RPMI7951 (cell line): Measurements from ENCODE around the gene AK4. TPM values are rescaled to one million over a fixed set of nuclear protein-coding genes. Genes with fewer than 3 reads are reported as not detected.

Experiments used
- DNase-seq: peaks from one replicate; pipeline ENCODE4 v3.0.0-alpha.2; 2012; ENCODE audit warnings: low read depth
- total RNA-seq: library from RNA; depleted of rRNA; stranded (reverse); fragments of >200 nt; shearing (Covaris generic); gene quantifications from 2 replicates; pipeline ENCODE4 v1.2.3, GENCODE V29; 2014

Gene AK4
- total RNA-seq, 1 experiment from 2014 or later = 37.5 TPM

DNA sequence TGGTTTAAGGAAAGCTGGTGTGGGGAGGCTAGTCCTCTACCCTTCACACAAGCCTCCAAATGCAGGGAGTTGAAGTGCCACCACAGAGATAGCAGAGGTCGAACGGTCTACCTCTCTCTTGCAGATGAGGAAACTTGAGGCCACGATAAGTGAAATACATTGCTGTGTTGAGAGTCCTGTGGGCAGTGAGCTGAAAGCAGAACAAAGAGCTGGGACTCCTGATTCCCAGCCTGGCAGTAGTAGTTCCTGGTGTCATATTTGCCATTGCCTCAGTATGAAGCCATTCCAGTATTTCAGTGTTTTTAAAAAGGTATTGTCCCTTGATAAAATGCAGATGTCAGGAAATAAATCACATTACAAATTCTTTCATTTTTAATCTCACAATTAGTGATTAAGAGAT lies 28.6 kb downstream of the AK4 start:
- DNase-seq = no peak

DNA sequence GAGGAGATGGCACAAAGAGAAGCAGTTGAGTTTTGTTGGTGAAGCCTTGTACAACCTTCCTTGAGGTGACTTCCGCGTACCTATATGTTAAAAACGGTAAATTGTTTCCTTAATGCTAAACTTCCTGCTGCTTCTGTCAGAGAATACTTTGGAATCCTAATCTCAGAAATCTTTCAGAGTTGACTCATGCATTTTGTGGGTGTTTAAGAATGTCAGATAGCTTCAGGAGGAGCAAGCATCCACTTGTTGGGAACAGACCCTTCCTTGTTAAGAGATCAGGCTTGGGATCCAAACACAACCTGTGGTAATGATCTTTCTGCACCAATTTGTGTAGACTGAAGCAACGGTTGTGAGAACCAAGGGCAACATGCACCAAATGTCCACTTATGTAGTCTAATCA lies 29.5 kb downstream of the AK4 start:
- DNase-seq = peak; percentile 82

DNA sequence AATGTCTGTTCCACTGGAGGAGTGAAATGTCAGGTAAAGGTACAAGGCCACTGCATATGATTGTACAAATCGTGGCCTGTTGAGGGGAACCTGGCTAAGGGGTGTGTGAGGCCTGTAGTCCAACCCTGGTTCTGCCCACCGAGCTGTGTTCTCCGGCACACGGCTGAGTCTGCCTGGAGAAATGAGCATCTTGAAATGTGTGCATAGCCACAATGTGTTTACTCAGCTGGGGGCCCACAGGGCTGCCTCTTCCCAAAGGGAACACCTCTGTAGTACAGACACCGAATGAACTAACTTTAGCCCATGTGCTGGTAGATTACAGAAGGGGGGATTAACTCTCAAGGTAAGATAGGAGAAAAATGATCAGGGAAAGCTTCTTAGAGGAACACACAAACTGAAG lies 30.2 kb downstream of the AK4 start:
- DNase-seq = no peak

DNA sequence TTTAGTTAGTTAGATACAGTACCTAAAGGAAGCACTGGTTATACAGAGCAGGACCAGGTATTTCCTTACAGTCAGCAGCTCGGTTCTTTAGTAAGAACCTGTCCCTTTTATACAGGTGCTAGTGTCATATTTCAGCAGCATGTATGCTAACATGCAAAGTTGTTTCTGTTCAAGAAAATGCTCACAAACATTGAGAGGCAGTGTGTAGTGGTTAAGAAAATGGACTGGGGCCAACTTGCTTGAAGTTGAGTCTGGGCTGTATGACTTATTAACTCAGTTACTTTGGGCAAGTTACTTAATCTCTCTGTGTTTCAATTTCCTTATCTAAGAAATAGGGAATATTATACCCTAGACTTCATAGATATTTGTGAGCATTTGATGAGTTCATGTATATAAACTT lies 31.1 kb downstream of the AK4 start:
- no peak for DNase-seq

DNA sequence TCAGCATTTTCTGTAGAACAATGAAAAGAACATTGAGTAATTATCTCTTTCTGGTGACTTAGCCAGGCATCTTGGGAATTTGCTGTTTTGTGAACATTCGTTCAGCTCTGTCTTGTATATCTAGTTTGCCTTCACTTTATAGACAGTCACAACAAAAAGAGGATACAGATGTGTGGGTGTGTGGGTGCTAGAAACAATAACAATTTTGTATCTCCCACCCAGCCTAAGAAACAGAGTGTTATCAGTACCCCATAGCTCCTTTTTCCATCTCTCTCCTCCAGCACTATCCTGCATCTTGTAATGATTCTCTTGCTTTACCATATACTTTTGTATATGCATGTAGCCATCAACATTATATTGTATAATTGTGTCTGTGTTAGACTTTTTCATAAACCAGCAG lies 33.0 kb downstream of the AK4 start:
- DNase-seq = no peak

DNA sequence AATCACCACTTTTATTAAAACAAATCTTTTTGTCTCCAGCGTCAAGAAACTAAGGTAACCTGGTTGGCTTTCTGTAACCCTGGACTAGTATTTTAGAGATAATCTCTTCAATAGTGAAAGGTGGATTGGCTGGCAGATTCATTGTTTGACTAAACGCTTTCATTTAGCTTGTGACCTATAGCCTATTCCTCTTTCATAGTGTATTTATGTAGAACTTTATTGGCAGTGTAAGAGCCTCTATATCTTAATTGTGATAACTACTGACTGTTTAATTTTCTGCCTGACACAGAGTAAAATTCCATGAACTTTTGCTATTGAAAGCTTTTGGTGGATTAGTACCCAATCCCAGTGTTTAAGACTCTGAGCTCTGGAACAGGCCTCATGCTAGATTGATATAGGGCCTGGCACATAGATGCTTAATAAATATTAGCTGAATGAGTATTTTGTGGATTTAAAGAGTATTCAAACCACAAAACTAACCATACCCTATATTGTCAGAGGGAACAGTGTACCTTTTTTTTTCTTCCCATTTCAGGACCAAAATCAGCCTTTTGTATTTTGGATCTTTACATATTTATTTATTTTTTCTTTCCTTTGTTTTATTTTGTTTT lies 34.8 kb downstream of the AK4 start:
- DNase-seq = no peak

DNA sequence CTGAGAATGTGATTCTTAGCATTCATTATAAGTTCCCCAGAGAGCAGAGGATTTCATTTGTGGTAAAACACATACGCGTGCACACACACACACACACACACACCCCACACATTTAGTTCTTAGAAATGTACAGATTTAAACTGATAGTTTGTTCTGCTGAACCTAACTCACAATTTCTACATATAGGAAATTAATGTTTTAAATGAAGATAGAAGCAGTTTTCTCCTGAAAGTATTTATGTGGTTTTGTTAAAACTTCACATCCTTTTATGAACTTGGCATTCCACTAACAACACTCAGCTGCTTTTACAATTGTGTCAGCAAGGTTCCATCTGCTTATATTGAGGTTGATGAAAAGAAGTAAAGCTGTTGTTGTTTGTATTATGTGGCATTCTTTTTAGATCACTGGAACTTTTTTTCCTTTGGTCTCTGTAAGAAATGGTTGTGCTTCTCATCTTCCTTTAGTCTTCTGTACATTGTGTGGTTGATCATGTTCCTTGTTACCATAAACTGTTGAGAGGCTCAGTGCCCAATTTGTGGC lies 41.6 kb downstream of the AK4 start:
- no peak for DNase-seq

DNA sequence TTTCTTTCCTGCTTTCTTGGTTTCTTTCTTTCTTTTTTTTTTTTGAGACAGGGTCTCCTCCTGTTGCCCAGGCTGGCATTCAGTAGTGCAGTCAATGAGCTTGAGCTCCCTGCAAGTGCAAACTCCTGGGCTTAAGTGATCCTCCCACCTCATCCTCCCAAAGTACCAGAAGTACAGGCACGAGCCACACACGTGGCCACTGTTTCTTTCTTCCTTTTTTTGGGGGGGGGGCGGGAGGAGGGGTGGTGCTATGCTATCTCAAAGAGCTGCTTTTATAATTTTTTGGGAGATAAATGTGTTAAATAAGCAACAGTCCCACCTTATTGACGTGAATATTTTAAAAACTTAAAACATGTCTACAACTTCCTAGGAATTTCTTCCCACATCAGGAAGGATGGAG lies 42.2 kb downstream of the AK4 start:
- no peak for DNase-seq

DNA sequence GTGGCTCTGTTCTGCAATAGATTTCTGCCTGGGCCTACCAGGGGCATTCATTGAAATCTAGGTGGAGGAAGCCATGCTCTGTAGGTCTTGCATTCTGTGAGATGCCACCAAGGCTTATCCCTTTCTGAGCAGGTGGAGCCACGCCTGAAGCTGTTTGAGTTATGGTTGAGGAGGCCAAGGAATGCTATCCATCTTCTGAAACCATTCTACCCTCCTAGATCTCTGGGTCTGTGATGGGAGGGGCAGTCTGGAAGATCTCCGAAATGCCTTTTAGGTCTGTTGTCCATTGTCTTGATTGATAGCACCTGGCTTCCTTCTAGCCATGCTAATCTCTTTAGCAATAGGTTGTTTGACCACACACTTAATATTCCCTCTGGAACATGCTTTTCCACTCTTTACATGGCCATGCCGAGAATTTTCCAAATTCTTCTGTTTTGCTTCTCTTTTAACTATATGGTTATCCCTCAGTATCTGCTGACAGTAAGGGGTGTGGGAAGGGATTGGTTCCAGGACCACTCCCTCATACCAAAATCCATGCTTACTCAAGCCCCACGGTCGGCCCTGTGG lies 45.2 kb downstream of the AK4 start:
- DNase-seq = no peak

DNA sequence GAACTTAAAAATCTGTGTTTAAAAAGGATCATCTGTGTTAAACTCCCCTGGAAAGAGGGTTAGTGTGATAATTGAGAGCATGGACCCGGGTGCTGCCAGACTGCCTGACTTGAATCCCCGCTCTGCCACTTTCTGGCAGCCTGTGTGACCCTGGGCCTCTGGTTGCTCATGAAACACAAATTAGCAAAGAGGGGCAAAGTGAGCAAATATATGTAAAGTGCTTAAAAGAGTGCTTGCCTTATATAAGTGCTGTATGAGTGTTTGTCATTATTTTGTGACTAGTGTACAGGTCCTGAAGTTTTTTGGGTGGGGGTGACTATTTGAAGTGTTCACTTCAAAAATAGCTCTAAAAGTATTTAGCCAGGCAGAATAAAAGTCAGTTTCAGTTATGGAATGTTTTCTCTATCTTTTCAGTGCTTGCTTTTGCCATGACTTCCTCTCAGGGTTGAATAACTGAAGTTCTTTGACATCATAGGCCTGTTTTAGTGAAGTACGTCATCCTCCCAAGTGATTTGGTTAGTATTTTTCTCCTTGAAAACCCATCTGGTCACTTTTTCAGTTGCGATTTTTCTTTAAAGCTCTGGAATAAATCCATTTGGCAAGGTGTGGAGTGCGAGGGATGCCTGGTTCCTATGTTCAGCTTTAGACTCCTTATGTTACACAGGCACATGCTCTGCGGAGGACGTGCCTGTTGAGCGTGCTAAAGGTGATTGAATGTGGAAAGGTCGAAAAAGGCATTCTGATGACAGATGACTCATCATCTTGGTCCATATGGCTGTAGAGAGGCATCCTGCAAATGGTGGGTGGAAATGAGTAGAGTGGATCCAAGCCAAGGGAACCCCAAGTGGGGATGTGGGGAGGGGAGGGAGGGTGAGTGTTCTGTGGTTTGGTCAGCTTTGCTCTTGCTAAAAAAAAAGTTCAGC lies 47.8 kb downstream of the AK4 start:
- peak; percentile 83 for DNase-seq

DNA sequence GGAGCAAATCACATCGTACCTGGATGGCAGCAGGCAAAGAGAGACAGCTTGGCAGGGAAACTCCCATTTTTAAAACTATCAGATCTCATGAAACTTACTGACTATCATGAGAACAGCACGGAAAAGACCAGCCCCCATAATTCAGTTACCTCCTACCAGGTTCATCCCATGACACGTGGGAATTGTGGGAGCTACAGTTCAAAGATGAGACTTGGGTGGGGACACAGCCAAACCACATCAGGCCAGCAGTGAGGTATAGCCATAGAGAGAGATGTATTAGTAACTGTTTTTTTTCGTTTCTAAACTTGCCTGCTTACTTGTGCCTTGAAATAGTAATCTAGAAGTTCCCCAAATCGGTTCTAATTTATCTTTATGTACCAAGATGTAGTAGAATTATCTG lies 48.9 kb downstream of the AK4 start:
- DNase-seq = no peak

DNA sequence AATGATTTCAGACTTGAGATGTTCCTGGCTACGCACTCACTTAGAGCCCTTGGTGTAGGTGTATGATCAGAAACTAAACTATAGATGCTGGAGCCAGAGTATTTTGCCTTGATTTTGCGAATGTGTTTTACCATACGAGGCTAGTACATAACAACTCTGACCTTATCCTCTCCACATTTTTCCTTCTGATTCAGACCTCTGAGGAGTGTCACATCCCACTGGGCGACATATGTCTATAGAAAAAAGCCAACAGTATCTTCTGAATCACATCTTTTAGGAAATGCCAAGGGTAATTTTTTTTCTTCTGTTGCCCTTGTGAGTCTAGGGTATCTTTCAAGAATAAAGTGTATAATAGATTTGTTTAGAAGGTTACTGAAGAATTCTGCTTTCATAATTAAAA lies 49.6 kb downstream of the AK4 start:
- DNase-seq = no peak

DNA sequence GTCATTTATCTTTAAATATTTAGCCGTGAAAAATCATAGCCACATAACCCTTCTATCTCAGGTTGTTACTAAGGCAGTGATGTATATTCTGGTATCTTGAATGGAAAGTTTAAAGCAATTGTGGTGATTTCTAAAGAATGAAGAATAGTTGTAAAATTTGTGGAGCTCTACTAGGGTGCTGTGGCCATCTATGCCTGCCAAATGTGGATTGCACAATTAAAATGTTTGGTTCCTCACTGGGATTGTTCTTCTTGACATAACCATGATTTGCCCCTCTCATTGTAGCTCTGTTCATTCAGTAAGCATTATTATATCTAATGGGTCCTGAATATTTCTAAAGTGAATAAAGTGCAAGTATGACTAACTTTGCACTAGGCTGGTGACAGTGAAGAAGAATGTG lies 50.1 kb downstream of the AK4 start:
- no peak for DNase-seq

DNA sequence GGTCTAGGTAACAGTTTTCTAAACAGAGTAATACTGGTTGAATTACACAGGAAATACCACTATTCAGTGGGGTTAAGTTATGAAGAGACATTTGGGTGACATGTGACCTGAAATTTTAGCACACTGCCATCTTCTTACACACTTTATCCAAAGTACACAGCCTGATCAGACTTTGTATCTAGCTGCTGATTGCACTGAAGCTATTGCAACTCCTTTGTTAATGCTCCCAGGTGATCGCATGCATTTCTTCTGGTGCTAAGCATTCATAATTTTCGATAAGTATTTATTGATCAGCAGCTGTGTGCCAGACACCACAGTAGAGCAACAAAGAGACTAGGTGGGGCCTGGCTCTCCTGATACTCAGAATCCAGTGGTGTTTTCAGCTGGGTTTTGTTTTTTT lies 52.4 kb downstream of the AK4 start:
- no peak for DNase-seq

DNA sequence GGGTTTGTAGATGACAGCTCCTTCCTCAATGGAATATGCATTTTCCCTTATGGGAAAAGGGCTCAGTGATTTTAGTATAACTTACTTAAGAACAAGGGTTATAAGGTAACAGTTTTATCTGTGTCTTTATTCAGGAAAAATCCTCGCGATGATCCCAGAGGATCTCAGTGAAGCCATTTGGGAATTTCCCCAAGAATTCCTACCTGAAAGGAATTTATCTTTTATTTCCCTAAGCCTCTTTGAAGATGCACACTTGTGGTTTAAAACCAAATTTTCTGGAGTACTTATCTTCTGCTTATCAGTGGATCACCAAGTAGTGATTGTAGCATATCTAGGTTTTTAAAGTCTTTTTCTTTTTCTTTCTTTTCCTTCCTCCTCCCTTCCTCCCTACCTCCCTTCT lies 58.8 kb downstream of the AK4 start:
- DNase-seq = no peak

DNA sequence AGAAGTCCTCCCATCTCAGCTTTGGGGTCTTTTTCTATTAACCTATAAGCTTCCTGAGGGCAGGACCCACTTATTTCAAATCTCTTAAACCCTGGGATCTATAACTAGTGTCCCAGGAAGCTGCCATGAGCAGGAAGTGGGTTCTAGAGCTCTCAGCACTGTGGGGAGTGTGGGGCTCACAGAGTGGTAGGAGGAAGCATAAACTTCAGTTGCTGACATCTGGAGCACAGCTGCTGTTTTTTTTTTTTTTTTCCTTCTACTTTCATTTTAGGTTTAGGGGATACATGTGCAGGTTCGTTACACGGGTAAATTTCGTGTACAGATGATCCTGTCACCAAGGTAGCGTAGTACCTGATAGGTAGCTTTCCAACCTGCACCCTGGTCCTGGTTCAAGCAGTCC lies 59.3 kb downstream of the AK4 start:
- DNase-seq = peak; percentile 63

DNA sequence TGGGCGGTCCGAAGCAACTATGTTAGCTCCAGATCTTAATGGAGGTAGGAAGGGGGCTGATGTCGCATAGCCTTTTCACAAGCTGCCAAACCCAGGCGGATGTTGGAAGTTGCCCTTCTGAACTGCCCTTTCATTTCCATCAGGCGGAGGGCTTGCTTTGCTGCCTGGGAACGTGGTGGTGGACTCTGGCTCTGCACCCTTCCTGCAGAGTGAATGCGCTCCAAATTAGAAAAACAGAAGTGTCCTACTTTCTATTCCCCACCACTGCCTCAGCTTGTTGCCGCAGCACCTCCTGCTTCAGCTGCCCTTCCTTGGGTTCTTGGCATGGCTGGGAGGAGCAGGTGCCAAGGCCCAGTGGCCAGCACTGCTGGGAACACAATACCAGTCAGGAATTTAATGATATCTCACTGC lies 60.6 kb downstream of the AK4 start:
- no peak for DNase-seq

DNA sequence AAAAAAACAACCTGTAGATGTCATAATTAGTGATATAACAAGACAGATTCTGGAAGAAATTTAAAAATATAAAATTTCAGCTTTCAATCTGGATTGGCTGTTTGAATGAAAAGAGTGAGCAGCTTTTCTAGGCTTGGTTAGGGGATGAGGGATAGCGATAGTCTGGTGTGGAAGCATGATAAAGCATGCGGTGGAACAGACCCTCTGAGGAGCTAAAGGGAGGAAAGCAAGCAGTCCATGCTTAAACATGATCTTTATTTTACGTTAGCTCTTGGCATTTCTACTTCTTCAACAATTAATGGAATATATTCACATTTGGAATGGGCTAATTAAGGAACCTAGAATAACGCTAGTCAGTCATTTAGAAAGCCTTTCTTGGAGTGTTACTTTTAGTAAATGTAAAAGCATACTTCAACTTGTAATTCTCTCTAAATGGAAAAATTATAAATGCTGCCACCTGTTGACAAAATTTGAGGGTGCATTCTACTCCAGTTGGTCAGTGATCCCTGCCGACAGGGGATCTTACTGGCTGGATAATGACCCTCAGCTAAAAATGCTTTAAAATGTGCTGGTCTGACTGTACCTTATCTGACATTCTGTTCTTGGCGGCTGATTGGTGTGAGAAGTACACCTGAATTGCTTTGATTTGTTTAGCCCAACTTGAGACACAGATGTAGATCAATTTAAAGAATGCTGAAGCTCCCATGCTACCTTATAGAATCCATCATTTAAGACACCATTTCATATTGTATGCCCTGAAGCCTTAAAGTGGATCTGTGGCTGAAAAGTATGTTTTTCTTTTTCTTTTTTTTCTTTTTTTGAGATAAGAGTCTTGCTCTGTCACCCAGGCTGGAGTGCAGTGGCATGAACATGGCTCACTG lies 61.2 kb downstream of the AK4 start:
- peak; percentile 56 for DNase-seq

DNA sequence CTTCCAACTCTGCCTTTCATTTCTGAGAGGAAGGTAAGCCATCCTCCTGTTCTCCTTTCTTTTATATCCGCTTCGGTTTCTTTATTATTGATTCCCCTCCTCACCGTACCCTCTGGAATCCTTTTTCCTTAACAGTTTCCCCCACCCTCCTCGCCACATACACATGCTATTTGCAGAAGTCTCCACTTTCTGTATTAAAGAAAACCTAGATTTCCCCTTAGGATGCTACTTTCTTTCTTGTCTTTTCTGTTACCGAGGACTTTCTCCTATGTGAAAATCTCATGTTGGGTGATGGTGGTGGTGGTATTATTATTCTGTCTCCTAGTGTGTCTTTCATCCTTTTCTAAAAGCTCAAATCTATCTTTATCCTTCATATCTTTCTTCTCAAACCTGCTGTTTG lies 62.3 kb downstream of the AK4 start:
- no peak for DNase-seq

DNA sequence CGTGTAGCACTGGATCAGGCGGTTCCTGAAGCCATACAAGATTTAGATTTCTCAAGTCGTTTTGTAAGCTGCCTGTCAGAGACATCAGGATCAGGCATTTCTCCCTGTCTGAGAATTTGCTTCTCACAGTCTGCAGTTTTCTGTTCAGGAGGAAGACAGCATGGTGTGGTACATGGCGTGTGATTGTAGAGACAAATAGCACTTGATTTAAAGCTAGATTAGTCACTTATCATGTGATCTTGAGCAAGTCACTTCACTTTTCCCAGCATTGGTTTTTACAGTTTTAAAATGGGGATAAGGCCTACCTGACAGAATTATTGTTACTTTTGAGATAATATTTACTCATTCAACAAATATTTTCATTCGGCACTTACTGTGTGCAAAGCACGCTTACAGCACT lies 63.3 kb downstream of the AK4 start:
- DNase-seq = no peak

DNA sequence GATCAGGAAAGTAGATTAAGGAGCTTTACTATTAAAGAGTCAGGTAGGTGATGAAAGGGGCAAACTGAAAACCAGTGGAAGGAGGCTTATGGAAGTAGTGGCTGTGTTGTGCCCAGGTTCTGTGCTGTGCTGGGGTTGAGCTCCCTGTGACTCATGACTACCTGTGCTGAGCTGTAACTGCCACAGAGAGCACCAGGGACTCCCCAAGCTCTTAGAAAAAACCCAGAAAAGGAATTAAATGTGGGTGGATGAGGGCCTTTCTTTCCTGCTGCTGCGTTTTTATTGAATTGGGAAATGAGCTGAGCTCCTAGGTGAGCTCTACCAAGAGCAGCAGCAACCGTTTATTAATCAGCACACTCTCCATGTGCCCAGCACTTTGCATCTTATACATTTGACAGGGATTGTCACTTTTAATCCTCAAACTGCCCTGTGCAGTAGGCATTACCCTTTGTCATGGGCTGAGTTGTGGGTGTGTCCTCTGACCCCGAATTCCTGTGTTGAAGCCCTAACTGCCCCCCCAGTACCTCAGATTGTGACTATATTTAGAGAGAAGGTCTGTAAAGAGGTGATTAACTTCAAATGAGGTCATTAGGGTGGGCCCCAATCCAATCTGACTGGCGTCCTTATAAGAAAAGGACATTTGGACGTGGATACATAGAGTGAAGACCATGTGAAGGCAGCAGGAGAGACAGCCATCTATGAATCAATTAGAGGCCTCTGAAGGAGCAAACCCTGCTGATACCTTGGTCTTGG lies 65.4 kb downstream of the AK4 start:
- no peak for DNase-seq
